ENCODE results near the gene TFCP2L1.

TFCP2L1 gene

DNA sequence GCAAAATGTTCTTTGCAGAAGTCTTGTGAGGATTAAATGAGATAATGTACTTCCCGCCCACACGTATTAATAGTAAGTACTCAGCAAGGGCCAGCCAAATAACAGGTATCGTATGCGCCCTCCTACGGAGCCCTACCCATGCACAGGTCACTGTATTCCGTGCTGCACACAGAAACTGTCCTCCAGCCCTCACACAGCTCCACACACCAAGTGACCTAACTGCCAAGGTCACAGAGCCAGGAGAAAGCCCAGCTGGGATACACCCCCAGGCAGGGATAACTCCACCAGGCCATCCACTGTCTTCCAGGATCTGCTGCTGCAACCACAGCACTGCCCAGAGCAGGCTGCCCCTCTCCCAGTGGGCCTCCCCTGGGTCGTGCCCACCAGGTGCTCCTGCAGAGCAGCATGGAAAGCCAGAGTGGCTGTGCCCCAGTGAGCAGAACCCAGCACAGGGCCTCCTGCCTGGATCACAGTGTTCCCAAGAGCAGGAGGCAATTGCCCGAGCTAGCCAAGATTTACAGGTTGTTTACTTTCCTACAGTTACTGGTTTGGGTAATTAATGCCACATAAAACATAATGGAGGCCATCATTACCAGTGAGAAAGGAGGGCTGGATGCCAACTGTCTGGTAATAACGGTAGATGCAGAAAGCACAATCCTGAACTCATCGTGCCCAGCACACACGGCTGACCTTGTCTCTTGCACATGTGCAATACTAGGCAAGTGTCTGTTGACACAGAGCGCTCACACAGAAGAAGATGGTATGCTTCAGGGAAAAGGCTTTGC lies 24.4 kb downstream of the TFCP2L1 start:
- Histone ChIP-seq H3K4me3 (ENCODE audit: low read depth, low read length) (no peak overlapping the region), H3K4me1 (ENCODE audit: control insufficient read depth, insufficient read depth, low read length) (peaks cover 15% of the 10 kb centered on the region), H3K27ac (ENCODE audit: extremely low read depth, low read depth, low read length) (no peak overlapping the region), H3K9me3 (ENCODE audit: control insufficient read depth, insufficient read depth, low read depth, low read length) (no peaks in the 10 kb centered on the region), H3K36me3 (ENCODE audit: control insufficient read depth in 2 of 2, insufficient read depth in 1 of 2, low read length in 2 of 2) (no peaks in the 10 kb centered on the region; a peak in 1 of 3 replicates)
- ChIA-PET CTCF (no interaction called here), POLR2A (no interaction called here)
- TF ChIP-seq ZNF37A (tag by site-specific recombination; IDR thresholded peaks at IDR 0.05) (no peak), ZNF501 (tag by site-specific recombination; IDR thresholded peaks at IDR 0.05) (no peak), ZNF280C (tag by site-specific recombination; IDR thresholded peaks at IDR 0.05) (no peak), ZFP37 (tag by site-specific recombination; IDR thresholded peaks at IDR 0.05) (no peak), ZNF600 (tag by site-specific recombination; IDR thresholded peaks at IDR 0.05) (peak; percentile 40; the same call in 1 of the 2 replicates), MZF1 (tag by site-specific recombination; IDR thresholded peaks at IDR 0.05; ENCODE audit: borderline replicate concordance) (no peak), ZXDB (tag by site-specific recombination; IDR thresholded peaks at IDR 0.05) (no peak), ZNF221 (tag by site-specific recombination; IDR thresholded peaks at IDR 0.05; ENCODE audit: borderline replicate concordance) (no peak), GLIS2 (tag by site-specific recombination; IDR thresholded peaks at IDR 0.05) (peak; percentile 26; the same call in 1 of the 2 replicates), ZNF664 (tag by site-specific recombination; IDR thresholded peaks at IDR 0.05) (peak; percentile 55; the same call in 1 of the 2 replicates), ZNF211 (tag by site-specific recombination; IDR thresholded peaks at IDR 0.05; ENCODE audit: low read depth) (no peak), ZNF416 (tag by site-specific recombination; IDR thresholded peaks at IDR 0.05) (no peak), OVOL3 (tag by site-specific recombination; IDR thresholded peaks at IDR 0.05) (no peak), ZSCAN23 (tag by site-specific recombination; IDR thresholded peaks at IDR 0.05) (no peak), ZNF157 (tag by site-specific recombination; IDR thresholded peaks at IDR 0.05) (no peak), GLI4 (tag by site-specific recombination; IDR thresholded peaks at IDR 0.05) (no peak), ZNF155 (tag by site-specific recombination; IDR thresholded peaks at IDR 0.05) (no peak), IKZF3 (tag by site-specific recombination; IDR thresholded peaks at IDR 0.05) (0 out of 2 replicates have a peak, but pooled peaks have one; percentile 32), ZNF133 (tag by site-specific recombination; IDR thresholded peaks at IDR 0.05) (no peak), ZNF843 (tag by site-specific recombination; IDR thresholded peaks at IDR 0.05) (peak; percentile 67; the same call in 1 of the 2 replicates), FEZF1 (tag by site-specific recombination; IDR thresholded peaks at IDR 0.05) (peak; percentile 61), SCRT2 (tag by site-specific recombination; IDR thresholded peaks at IDR 0.05) (0 out of 2 replicates have a peak, but pooled peaks have one; percentile 12), GLIS1 (tag by site-specific recombination; IDR thresholded peaks at IDR 0.05) (peak; percentile 94), ZNF423 (tag by site-specific recombination; IDR thresholded peaks at IDR 0.05) (peak; percentile 59; the same call in 1 of the 2 replicates), ZBTB20 (tag by site-specific recombination; IDR thresholded peaks at IDR 0.05) (no peak), ZNF610 (tag by site-specific recombination; IDR thresholded peaks at IDR 0.05; ENCODE audit: borderline replicate concordance) (no peak)
- TF ChIP-seq, protein P1, sequence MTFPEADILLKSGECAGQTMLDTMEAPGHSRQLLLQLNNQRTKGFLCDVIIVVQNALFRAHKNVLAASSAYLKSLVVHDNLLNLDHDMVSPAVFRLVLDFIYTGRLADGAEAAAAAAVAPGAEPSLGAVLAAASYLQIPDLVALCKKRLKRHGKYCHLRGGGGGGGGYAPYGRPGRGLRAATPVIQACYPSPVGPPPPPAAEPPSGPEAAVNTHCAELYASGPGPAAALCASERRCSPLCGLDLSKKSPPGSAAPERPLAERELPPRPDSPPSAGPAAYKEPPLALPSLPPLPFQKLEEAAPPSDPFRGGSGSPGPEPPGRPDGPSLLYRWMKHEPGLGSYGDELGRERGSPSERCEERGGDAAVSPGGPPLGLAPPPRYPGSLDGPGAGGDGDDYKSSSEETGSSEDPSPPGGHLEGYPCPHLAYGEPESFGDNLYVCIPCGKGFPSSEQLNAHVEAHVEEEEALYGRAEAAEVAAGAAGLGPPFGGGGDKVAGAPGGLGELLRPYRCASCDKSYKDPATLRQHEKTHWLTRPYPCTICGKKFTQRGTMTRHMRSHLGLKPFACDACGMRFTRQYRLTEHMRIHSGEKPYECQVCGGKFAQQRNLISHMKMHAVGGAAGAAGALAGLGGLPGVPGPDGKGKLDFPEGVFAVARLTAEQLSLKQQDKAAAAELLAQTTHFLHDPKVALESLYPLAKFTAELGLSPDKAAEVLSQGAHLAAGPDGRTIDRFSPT (tag by site-specific recombination; IDR thresholded peaks at IDR 0.05): no peak
- TF ChIP-seq, protein P2, sequence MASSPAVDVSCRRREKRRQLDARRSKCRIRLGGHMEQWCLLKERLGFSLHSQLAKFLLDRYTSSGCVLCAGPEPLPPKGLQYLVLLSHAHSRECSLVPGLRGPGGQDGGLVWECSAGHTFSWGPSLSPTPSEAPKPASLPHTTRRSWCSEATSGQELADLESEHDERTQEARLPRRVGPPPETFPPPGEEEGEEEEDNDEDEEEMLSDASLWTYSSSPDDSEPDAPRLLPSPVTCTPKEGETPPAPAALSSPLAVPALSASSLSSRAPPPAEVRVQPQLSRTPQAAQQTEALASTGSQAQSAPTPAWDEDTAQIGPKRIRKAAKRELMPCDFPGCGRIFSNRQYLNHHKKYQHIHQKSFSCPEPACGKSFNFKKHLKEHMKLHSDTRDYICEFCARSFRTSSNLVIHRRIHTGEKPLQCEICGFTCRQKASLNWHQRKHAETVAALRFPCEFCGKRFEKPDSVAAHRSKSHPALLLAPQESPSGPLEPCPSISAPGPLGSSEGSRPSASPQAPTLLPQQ (tag by site-specific recombination; IDR thresholded peaks at IDR 0.05): 0 out of 2 replicates have a peak, but pooled peaks have one; percentile 40
- TF ChIP-seq, protein P3, sequence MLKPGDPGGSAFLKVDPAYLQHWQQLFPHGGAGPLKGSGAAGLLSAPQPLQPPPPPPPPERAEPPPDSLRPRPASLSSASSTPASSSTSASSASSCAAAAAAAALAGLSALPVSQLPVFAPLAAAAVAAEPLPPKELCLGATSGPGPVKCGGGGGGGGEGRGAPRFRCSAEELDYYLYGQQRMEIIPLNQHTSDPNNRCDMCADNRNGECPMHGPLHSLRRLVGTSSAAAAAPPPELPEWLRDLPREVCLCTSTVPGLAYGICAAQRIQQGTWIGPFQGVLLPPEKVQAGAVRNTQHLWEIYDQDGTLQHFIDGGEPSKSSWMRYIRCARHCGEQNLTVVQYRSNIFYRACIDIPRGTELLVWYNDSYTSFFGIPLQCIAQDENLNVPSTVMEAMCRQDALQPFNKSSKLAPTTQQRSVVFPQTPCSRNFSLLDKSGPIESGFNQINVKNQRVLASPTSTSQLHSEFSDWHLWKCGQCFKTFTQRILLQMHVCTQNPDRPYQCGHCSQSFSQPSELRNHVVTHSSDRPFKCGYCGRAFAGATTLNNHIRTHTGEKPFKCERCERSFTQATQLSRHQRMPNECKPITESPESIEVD (tag by site-specific recombination; IDR thresholded peaks at IDR 0.05): no peak
- TF ChIP-seq, protein P4, sequence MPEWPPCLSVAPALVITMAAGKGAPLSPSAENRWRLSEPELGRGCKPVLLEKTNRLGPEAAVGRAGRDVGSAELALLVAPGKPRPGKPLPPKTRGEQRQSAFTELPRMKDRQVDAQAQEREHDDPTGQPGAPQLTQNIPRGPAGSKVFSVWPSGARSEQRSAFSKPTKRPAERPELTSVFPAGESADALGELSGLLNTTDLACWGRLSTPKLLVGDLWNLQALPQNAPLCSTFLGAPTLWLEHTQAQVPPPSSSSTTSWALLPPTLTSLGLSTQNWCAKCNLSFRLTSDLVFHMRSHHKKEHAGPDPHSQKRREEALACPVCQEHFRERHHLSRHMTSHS (tag by site-specific recombination; IDR thresholded peaks at IDR 0.05): no peak
